Measurements from ENCODE around the gene RNPEPL1.

Gene RNPEPL1

GRCh38 chr2:240601831-240602160 lies 33.5 kb downstream of the RNPEPL1 start:
- no peak for DNase-seq (ENCODE audit: low read depth in 2 of 2)
- H3K4me3 ChIP-seq (replicated peaks in 1 of 2; ENCODE audit: low read depth in 2 of 2, low read length in 2 of 2): no peak overlapping the region
- no peak for TF ChIP-seq CTCF (IDR thresholded peaks at IDR 0.05; ENCODE audit: low read depth, low read length)

- H3K4me3 ChIP-seq (replicated peaks in 1 of 2; ENCODE audit: low read depth in 2 of 2, low read length in 2 of 2): no peak overlapping the region
- TF ChIP-seq CTCF (IDR thresholded peaks at IDR 0.05; ENCODE audit: low read depth, low read length): no peak
- no peak for DNase-seq (ENCODE audit: low read depth in 2 of 2)
Observed at GRCh38 chr2:240602266-240603050, 34.2 kb downstream of the RNPEPL1 start.

GRCh38 chr2:240603081-240603835 lies 35.0 kb downstream of the RNPEPL1 start:
- DNase-seq (ENCODE audit: low read depth in 2 of 2): no peak
- TF ChIP-seq CTCF (IDR thresholded peaks at IDR 0.05; ENCODE audit: low read depth, low read length): no peak

GRCh38 chr2:240603846-240604245 lies 35.6 kb downstream of the RNPEPL1 start:
- no peak overlapping the region for H3K4me3 ChIP-seq (replicated peaks in 1 of 2; ENCODE audit: low read depth in 2 of 2, low read length in 2 of 2)
- DNase-seq (ENCODE audit: low read depth in 2 of 2): no peak
- TF ChIP-seq CTCF (IDR thresholded peaks at IDR 0.05; ENCODE audit: low read depth, low read length): no peak

More at GRCh38 chr2:240603081-240603835, 35.0 kb downstream of the RNPEPL1 start:
- no peak overlapping the region for H3K4me3 ChIP-seq (replicated peaks in 1 of 2; ENCODE audit: low read depth in 2 of 2, low read length in 2 of 2)

GRCh38 chr2:240604291-240604938 lies 36.1 kb downstream of the RNPEPL1 start:
- peak; percentile 72 to 75 for DNase-seq (ENCODE audit: low read depth in 2 of 2)
- TF ChIP-seq CTCF (IDR thresholded peaks at IDR 0.05; ENCODE audit: low read depth, low read length): peak; percentile 79
- H3K4me3 ChIP-seq (replicated peaks in 1 of 2; ENCODE audit: low read depth in 2 of 2, low read length in 2 of 2): no peak overlapping the region

GRCh38 chr2:240604939-240605716 lies 36.8 kb downstream of the RNPEPL1 start:
- no peak for TF ChIP-seq CTCF (IDR thresholded peaks at IDR 0.05; ENCODE audit: low read depth, low read length)
- H3K4me3 ChIP-seq (replicated peaks in 1 of 2; ENCODE audit: low read depth in 2 of 2, low read length in 2 of 2): no peak overlapping the region
- DNase-seq (ENCODE audit: low read depth in 2 of 2): no peak
